Activated naive CD8-positive, alpha-beta T cell (primary cell): ENCODE data around the gene ERP44.

ENCODE experiments used
- H3K27ac Mint-ChIP-seq: one replicate; pipeline ENCODE4 v1.8.0; 2021; ENCODE audit warnings: mixed read lengths
- H3K27me3 Mint-ChIP-seq: one replicate; pipeline ENCODE4 v1.8.0; 2021; ENCODE audit warnings: mixed read lengths
- H3K36me3 Mint-ChIP-seq: one replicate; pipeline ENCODE4 v1.8.0; 2021; ENCODE audit warnings: mixed read lengths
- H3K4me1 Mint-ChIP-seq: one replicate; pipeline ENCODE4 v1.8.0; 2021; ENCODE audit warnings: low read depth, mixed read lengths
- H3K4me3 Mint-ChIP-seq: one replicate; pipeline ENCODE4 v1.8.0; 2021; ENCODE audit warnings: mild to moderate bottlenecking, mixed read lengths
- H3K9me3 Mint-ChIP-seq: one replicate; pipeline ENCODE4 v1.8.0; 2021; ENCODE audit warnings: low read depth, mixed read lengths

ERP44 gene

DNA sequence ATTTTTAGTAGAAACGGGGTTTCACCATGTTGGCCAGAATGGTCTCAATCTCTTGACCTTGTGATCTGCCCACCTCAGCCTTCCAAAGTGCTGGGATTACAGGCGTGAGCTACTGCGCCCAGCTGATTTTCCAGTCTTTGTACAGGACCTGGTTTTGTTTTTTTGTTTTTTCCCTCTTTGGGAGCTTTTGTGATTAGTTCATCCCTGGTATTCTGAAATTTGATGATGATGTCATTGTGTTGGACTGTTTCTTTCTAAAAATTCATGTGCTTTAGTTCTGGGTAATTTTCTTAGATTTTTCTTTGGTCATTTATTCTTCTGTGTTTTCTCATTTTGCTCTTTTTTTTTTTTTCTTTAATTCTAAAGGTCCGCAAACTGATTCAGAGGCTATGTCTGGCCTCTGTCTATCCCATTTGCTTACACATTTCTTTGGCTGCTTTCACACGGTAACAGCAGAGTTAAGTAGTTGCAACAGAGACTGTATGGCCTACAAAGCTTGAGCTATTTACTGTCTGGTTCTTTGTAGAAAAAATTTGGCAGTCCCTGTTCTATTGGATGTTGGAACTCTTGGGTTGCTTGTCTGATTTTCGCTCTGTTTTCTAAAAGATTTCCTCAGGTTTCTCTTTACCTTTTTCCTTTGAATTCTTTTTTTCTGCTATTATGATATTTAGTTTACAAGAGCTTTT lies 167.5 kb downstream of the ERP44 start:
- peaks cover 33% of the 10 kb centered on the region for H3K4me1 Mint-ChIP-seq
- H3K27ac Mint-ChIP-seq = no peak overlapping the region
- peaks cover 5% of the 10 kb centered on the region for H3K9me3 Mint-ChIP-seq
- H3K27me3 Mint-ChIP-seq = no peaks in the 10 kb centered on the region
- H3K36me3 Mint-ChIP-seq = peaks cover 32% of the 10 kb centered on the region
- H3K4me3 Mint-ChIP-seq = no peak overlapping the region

DNA sequence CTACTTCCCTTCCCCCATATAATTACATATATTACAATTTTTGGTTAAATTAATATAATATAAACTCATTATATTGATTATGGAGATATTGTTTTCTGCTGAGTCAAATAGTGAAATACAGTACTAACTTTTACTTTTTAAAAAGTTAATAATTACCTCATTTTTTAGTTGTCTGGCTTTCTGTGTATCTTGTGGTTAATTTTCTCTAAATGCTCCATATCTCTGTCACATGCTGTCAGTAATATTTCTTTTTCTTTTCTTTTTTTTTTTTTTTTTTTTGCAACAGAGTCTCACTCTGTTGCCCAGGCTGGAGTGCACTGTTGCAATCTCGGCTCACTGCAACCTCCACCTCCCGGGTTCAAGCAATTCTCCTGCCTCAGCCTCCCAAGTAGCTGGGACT lies 169.1 kb downstream of the ERP44 start:
- peaks cover 15% of the 10 kb centered on the region for H3K9me3 Mint-ChIP-seq
- no peak overlapping the region for H3K4me3 Mint-ChIP-seq
- H3K36me3 Mint-ChIP-seq = peaks cover 37% of the 10 kb centered on the region
- H3K27ac Mint-ChIP-seq = no peak overlapping the region
- no peaks in the 10 kb centered on the region for H3K27me3 Mint-ChIP-seq
- H3K4me1 Mint-ChIP-seq = peaks cover 27% of the 10 kb centered on the region
